HCT116 (cell line): ENCODE results near the gene PADI4.
A peak's percentile ranks its signal among the peaks of the same experiment; 100 is the strongest.

Experiments used
- CBX3 ChIP-seq: IDR thresholded peaks from 2 replicates; pipeline ENCODE4 v1.6.1; 2012; ENCODE audit warnings: low read depth
- CEBPB ChIP-seq: IDR thresholded peaks from 2 replicates; pipeline ENCODE4 v1.6.1; 2012; ENCODE audit warnings: low read depth
- CTCF ChIP-seq, 3 experiments: fragments of 200-600 bp in 1 of 3; sonication (generic) in 1 of 3; IDR thresholded peaks in 2 of 3; conservative IDR thresholded peaks in 1 of 3; 2 replicates each; pipeline ENCODE4 v1.5.1; 2012 to 2017; ENCODE audit warnings: low read depth in 2 of 3, low read length in 2 of 3, antibody characterized with exemption in 1 of 3, borderline replicate concordance in 1 of 3, control low read depth in 1 of 3, mild to moderate bottlenecking in 1 of 3, mixed read lengths in 1 of 3, mixed run types in 1 of 3, moderate library complexity in 1 of 3; ENCODE audit not compliant: insufficient read depth in 1 of 3
- EGR1 ChIP-seq: IDR thresholded peaks from 2 replicates; pipeline ENCODE4 v1.6.1; 2012; ENCODE audit warnings: low read depth
- EZH2 ChIP-seq: fragments of 200-600 bp; sonication (generic); IDR thresholded peaks from 2 replicates; pipeline ENCODE4 v1.6.1; 2017; ENCODE audit warnings: antibody characterized with exemption, mixed run types
- EZH2phosphoT487 ChIP-seq: fragments of 200-600 bp; IDR thresholded peaks from 2 replicates; pipeline ENCODE4 v1.6.1; 2018; ENCODE audit warnings: antibody characterized with exemption, borderline replicate concordance
- POLR2A ChIP-seq: IDR thresholded peaks from 2 replicates; pipeline ENCODE4 v1.7.0; 2011; ENCODE audit warnings: borderline replicate concordance; ENCODE audit not compliant: insufficient read depth, insufficient read length; ENCODE audit errors: extremely low read depth
- POLR2AphosphoS5 ChIP-seq: IDR thresholded peaks from 2 replicates; pipeline ENCODE4 v1.6.1; 2011; ENCODE audit warnings: mild to moderate bottlenecking, low read depth, low read length, moderate library complexity
- SIN3A ChIP-seq: IDR thresholded peaks from 2 replicates; pipeline ENCODE4 v1.6.1; 2012; ENCODE audit warnings: low read depth
- SP1 ChIP-seq: IDR thresholded peaks from 2 replicates; pipeline ENCODE4 v1.6.1; 2012; ENCODE audit warnings: low read depth
- SRF ChIP-seq: IDR thresholded peaks from 2 replicates; pipeline ENCODE4 v1.6.1; 2012; ENCODE audit warnings: low read depth
- TF ChIP-seq, protein P1 (sequence below): IDR thresholded peaks from 2 replicates; pipeline ENCODE4 v1.6.1; 2012

DNA sequence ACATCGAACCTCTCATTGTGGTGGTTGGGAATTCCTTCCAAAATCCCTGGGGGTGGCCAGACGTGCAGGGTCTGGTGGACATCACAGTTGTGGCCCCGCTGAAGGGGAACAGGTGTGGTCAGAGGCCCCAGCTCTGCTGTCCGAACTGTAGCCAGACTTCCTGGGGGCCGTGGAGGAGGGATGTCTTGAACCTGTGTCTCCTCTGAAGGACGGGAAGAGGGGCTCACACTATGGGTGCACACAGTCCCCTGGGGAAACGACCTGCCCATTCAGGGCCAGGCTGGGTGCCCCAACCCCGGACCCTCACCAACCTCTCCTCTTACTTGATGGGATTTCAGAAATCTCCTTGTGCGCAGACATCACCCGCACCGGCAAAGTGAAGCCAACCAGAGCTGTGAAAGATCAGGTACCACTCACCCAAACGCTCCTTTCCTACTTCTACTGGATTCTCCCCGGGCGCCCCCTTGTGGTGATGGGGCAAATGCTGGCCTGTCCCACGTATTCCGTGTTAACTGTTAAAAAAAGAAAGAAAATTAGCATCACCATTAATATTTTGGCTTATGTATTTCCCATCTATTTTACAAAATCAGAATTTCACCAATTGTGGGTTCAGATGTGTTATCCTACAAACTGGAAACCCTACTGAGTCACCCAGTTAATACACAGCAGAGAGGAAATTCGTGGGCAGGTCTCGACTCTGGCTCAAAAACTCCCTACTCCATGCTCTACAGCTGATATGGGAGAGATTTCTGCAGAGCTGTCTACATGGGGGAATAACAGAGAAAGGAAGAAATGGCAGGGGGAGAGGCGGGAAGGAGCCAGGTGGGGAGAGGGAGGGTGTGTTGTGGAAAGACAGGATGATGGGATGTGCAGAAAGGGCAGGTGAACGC lies 28.1 kb downstream of the PADI4 start:
- TF ChIP-seq SP1 (no peak), CTCF (IDR thresholded peaks at IDR 0.05 in 2 of 3, conservative IDR thresholded peaks at IDR 0.05 in 1 of 3; ENCODE audit: borderline replicate concordance in 1 of 3, insufficient read depth in 1 of 3, low read depth in 2 of 3, low read length in 2 of 3) (peak; percentile 85 to 97 (median 89)), EGR1 (no peak), EZH2 (no peak), SIN3A (no peak), CBX3 (no peak), POLR2A (no peak), SRF (no peak), CEBPB (no peak), POLR2AphosphoS5 (no peak), EZH2phosphoT487 (no peak)
- TF ChIP-seq, protein P1, sequence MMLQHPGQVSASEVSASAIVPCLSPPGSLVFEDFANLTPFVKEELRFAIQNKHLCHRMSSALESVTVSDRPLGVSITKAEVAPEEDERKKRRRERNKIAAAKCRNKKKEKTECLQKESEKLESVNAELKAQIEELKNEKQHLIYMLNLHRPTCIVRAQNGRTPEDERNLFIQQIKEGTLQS, result no peak
